Hepatocyte (in vitro differentiated cells): ENCODE data around the gene GNL2.

Experiments used
- EZH2phosphoT487 ChIP-seq: fragments of 200-600 bp; sonication (generic); IDR thresholded peaks from one replicate; pipeline ENCODE4 v1.6.1; 2018; ENCODE audit warnings: antibody characterized with exemption, mild to moderate bottlenecking, low read depth, moderate library complexity; ENCODE audit not compliant: unreplicated experiment, severe bottlenecking
- TF ChIP-seq, protein P1 (sequence below): fragments of 200-600 bp; sonication (generic); IDR thresholded peaks from 2 replicates; pipeline ENCODE4 v1.5.1; 2016; ENCODE audit warnings: antibody characterized with exemption, mild to moderate bottlenecking; ENCODE audit not compliant: poor library complexity

GRCh38 chr1:37633938-37634243 is 38.2 kb upstream of the GNL2 start:
- TF ChIP-seq EZH2phosphoT487 = no peak
- TF ChIP-seq, protein P1, sequence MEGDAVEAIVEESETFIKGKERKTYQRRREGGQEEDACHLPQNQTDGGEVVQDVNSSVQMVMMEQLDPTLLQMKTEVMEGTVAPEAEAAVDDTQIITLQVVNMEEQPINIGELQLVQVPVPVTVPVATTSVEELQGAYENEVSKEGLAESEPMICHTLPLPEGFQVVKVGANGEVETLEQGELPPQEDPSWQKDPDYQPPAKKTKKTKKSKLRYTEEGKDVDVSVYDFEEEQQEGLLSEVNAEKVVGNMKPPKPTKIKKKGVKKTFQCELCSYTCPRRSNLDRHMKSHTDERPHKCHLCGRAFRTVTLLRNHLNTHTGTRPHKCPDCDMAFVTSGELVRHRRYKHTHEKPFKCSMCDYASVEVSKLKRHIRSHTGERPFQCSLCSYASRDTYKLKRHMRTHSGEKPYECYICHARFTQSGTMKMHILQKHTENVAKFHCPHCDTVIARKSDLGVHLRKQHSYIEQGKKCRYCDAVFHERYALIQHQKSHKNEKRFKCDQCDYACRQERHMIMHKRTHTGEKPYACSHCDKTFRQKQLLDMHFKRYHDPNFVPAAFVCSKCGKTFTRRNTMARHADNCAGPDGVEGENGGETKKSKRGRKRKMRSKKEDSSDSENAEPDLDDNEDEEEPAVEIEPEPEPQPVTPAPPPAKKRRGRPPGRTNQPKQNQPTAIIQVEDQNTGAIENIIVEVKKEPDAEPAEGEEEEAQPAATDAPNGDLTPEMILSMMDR = no peak
